AG09309 (cell line): ENCODE results near the gene DISP3.

Experiments
- DNase-seq: peaks from one replicate; pipeline ENCODE4 v3.0.0-alpha.2; 2010; ENCODE audit warnings: low read depth
- H3K4me3 ChIP-seq: 2 replicates; pipeline ENCODE4 v1.5.1; 2011; ENCODE audit warnings: mild to moderate bottlenecking, low read depth, low read length, moderate library complexity; ENCODE audit not compliant: control insufficient read depth
- CTCF ChIP-seq: IDR thresholded peaks from 2 replicates; pipeline ENCODE4 v1.5.1; 2011; ENCODE audit warnings: mild to moderate bottlenecking, low read depth, low read length, inconsistent platforms; ENCODE audit not compliant: insufficient read depth, control insufficient read depth; ENCODE audit errors: missing control alignments

The DISP3 gene

GRCh38 chr1:11526071-11526895 lies 47.3 kb downstream of the DISP3 start:
- no peak for TF ChIP-seq CTCF
- no peak for DNase-seq
- H3K4me3 ChIP-seq, result no peak overlapping the region

GRCh38 chr1:11527541-11528452 lies 48.8 kb downstream of the DISP3 start:
- TF ChIP-seq CTCF, result no peak
- H3K4me3 ChIP-seq, result no peak overlapping the region
- no peak for DNase-seq

GRCh38 chr1:11528611-11529261 lies 49.8 kb downstream of the DISP3 start:
- DNase-seq, result no peak
- no peak for TF ChIP-seq CTCF
- no peak overlapping the region for H3K4me3 ChIP-seq

- DNase-seq, result no peak
- TF ChIP-seq CTCF, result no peak
- H3K4me3 ChIP-seq, result no peak overlapping the region
Observed at GRCh38 chr1:11529330-11529729, 50.4 kb downstream of the DISP3 start.

- no peak for DNase-seq
- no peak for TF ChIP-seq CTCF
Observed at GRCh38 chr1:11529763-11530730, 51.1 kb downstream of the DISP3 start.

More at GRCh38 chr1:11529763-11530730, 51.1 kb downstream of the DISP3 start:
- no peak overlapping the region for H3K4me3 ChIP-seq
